GM12801 (cell line): ENCODE data around the gene SLC22A7.

Experiments
- TF ChIP-seq, protein P1 (sequence below): IDR thresholded peaks from one replicate; pipeline ENCODE4 v1.5.1; 2011; ENCODE audit warnings: control low read depth; ENCODE audit not compliant: insufficient read length; ENCODE audit errors: extremely low read depth

SLC22A7 gene

DNA sequence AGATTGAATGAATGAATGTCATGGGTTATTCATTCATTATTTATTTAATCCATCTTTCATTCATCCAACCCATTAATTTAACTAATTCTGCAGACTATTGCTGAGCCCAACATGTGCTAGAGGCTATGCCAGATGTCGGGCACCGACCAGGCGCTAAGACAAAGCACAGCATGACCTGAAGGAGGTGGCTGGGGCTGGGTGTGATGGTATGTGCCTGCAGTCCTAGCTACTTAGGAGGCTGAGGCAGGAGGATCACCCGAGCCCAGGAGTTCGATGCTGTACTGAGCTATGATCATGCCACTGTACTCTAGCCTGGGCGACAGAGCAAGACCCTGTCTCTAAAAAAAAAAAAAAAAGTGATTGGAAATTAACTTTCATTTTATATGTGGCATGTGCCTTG, 5.7 kb upstream of the SLC22A7 start:
- TF ChIP-seq, protein P1, sequence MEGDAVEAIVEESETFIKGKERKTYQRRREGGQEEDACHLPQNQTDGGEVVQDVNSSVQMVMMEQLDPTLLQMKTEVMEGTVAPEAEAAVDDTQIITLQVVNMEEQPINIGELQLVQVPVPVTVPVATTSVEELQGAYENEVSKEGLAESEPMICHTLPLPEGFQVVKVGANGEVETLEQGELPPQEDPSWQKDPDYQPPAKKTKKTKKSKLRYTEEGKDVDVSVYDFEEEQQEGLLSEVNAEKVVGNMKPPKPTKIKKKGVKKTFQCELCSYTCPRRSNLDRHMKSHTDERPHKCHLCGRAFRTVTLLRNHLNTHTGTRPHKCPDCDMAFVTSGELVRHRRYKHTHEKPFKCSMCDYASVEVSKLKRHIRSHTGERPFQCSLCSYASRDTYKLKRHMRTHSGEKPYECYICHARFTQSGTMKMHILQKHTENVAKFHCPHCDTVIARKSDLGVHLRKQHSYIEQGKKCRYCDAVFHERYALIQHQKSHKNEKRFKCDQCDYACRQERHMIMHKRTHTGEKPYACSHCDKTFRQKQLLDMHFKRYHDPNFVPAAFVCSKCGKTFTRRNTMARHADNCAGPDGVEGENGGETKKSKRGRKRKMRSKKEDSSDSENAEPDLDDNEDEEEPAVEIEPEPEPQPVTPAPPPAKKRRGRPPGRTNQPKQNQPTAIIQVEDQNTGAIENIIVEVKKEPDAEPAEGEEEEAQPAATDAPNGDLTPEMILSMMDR: no peak

DNA sequence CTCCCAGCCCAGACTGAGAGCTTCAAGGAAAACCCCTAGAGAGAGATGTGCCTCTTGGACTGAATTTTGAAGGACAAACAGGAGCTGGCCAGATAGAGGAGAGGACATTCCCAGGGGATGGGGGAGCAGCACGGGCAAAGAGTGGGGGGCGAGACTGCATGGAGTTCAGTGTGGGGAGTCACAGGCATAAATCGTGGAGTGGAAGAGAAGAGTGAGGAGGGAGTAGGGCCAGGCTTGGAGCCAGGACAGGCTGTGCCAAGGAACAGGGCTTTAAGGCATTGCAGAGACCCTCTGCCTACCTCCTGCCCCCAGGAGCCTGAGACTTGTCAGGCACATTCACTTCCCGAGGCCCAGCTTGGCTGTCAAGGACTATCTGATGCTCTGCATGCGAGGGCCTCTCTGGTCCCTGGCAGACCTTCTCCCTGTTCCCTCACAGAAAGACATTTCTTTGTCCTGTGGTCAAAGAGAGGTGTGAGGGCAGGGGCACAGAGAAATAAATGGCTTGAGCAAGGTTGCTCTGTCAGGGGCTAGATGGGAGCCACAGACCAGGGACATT, 5.2 kb upstream of the SLC22A7 start:
- TF ChIP-seq, protein P1: no peak

DNA sequence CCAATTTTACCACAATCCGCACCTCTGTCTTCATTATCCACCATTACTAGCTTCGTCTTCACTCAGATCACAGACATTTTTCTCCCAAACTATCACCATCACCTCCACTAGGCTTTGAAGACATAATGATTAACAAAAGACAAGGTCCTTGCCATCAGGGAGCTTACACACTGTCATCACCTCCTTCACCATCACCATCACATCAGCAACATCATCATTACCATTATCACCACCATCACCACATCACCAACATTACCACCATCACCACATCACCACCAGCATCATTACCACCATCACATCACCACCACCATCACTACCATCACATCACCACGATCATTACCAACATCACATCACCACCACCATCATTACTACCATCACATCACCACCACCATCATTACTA, 4.4 kb upstream of the SLC22A7 start:
- TF ChIP-seq, protein P1: no peak

DNA sequence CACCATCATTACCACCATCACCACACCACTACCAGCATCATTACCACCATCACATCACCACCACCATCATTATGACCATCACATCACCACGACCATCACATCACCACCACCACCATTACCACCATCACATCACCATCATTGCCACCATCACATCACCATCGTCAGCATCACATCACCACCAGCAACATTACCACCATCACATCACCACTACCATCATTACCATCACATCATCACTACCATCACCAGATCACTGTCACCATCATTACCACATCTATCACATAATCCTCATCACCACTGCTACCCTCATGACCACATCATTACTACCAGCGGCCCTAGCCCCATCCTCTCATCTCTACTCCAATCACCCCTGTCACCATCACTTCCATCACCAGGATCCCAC, 3.5 kb upstream of the SLC22A7 start:
- TF ChIP-seq, protein P1: no peak

DNA sequence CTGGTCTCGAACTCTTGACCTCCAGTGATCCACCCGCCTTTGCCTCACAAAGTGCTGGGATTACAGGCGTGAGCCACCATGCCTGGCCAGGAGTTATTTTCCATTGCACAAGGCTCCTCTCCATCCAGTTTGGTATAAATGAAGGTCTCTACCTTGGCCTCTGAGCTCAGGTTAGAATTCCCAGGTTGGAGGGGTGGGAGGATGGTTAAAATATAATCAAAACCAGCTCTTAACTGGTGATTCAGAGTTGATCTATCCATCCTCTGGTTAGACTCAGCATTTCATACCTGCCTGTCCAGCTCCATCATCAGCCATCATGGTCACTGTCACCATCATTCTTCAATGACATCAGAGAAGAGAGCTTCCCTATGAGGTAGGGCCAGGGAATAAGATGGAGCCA, 2.6 kb upstream of the SLC22A7 start:
- TF ChIP-seq, protein P1: no peak

DNA sequence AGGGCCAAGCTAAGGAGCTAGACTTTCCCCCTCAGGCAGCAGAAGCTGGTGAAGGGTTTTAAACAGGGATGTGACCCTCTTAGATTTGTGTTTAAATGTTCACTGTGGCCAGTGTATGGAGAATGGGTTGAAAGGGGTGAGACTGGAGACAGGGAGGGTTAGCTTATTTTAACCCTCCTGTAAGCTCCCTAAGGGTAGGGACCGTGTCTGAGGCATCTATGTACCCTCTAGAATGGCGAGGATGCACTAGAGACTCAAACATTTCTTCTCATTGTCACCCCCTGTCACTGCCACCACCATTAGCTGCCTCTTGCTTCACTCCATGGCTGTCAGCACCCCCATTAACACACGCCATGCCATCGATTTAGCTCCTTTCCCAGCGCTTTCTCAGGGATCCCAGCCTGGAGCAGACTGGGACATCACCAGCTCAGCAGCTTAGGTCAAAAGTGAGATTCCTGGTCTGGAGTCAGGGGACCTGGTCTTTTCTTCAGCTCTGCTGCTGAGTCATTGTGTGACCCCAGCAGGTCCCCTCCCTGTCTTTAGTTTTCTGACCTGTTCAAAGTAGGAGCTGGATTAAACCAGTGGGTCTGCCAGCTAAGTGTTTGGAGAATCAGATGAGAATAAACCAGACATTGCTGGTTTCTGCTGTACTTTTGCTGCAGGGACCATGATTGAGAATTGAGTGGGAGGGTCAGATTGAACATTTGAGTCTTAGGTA, 1.1 kb upstream of the SLC22A7 start:
- TF ChIP-seq, protein P1: no peak

DNA sequence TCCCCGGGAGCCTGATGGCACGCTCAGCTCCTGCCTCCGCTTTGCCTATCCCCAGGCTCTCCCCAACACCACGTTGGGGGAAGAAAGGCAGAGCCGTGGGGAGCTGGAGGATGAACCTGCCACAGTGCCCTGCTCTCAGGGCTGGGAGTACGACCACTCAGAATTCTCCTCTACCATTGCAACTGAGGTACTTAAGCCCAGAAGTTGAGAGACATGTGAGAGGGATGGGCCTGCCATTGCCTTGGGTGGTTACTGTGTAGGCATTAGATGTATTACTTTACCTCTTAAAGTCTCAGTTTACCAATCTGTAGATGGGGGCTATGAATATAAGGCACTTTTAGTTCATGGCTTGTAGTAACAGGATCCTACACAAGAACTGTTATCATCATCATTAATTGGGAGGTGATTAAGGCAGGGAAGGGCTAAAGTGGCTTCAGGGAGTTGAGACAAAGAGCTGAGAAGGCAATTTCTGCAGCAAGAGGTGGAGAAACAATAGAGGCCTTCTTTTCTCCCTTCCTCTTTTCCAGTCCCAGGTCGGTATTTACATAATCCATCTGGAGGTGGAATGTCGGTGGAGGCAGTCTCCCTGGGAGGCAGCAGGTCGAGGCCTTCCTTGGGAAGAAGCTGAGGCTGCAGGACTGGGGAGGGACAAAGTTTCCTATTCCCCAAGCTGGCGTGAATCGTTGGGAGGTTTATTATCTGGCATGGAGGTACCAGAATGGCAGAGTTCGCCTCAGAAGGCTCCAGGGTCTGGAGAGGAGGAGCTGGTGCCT, 691 bp downstream of the SLC22A7 start:
- TF ChIP-seq, protein P1: no peak
